Keratinocyte (primary cell): ENCODE results near the gene GLCE.

Experiments
- EZH2 ChIP-seq: IDR thresholded peaks from one replicate; pipeline ENCODE4 v1.6.1; 2012; ENCODE audit warnings: inconsistent platforms, mild to moderate bottlenecking, low read length, moderate library complexity
- TF ChIP-seq, protein P1 (sequence below), 3 experiments: IDR thresholded peaks in 1 of 3; conservative IDR thresholded peaks in 1 of 3; optimal IDR thresholded peaks in 1 of 3; 2 replicates in 2 of 3; 3 replicates in 1 of 3; pipeline versions ENCODE3 to v1.5.1; 2011; ENCODE audit warnings: low read length in 3 of 3, mild to moderate bottlenecking in 3 of 3, moderate library complexity in 2 of 3, control low read depth in 1 of 3, inconsistent platforms in 1 of 3; ENCODE audit not compliant: insufficient read depth in 2 of 3; ENCODE audit errors: extremely low read depth in 1 of 3

DNA sequence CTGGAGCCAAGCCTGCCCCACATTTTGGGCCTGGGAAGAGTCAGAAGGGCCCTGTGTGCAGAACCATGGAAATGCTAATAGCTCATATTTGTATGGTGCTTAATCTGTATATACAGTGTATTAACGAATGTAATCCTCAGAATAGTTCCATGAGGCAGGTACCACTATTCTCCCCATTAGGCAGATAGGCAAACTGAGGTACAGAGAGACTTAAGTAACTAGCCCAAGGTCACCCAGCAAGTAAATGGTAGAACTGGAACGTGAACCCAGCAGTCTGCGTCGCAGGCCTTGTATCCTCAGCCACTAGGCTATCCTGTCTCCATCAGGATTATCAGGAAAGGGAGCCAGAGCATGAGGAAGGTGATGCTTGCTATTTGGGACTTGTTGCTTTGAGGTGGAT is 28.0 kb upstream of the GLCE start:
- TF ChIP-seq, protein P1, sequence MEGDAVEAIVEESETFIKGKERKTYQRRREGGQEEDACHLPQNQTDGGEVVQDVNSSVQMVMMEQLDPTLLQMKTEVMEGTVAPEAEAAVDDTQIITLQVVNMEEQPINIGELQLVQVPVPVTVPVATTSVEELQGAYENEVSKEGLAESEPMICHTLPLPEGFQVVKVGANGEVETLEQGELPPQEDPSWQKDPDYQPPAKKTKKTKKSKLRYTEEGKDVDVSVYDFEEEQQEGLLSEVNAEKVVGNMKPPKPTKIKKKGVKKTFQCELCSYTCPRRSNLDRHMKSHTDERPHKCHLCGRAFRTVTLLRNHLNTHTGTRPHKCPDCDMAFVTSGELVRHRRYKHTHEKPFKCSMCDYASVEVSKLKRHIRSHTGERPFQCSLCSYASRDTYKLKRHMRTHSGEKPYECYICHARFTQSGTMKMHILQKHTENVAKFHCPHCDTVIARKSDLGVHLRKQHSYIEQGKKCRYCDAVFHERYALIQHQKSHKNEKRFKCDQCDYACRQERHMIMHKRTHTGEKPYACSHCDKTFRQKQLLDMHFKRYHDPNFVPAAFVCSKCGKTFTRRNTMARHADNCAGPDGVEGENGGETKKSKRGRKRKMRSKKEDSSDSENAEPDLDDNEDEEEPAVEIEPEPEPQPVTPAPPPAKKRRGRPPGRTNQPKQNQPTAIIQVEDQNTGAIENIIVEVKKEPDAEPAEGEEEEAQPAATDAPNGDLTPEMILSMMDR (optimal IDR thresholded peaks at IDR 0.05 in 1 of 3, IDR thresholded peaks at IDR 0.05 in 1 of 3, conservative IDR thresholded peaks at IDR 0.05 in 1 of 3; ENCODE audit: extremely low read depth in 1 of 3, insufficient read depth in 2 of 3, low read length in 3 of 3), result no peak
- TF ChIP-seq EZH2, result no peak
